GM12891 (cell line): ENCODE results near the gene RBPJL.
A peak's percentile ranks its signal among the peaks of the same experiment; 100 is the strongest.

Experiments
- DNase-seq: peaks from one replicate; pipeline ENCODE4 v3.0.0; 2011; ENCODE audit warnings: low spot score; ENCODE audit not compliant: insufficient read length
- FAIRE-seq: peaks from 2 replicates; lab custom pipeline; 2011; peaks lifted over from hg19 to GRCh38; lab: Jason Lieb, UNC
- PAX5 ChIP-seq: IDR thresholded peaks from 2 replicates; pipeline ENCODE4 v1.6.1; 2011; ENCODE audit warnings: low read length, moderate library complexity, mild to moderate bottlenecking; ENCODE audit not compliant: insufficient read depth, severe bottlenecking
- POLR2A ChIP-seq: IDR thresholded peaks from 2 replicates; pipeline ENCODE4 v1.6.1; 2011; ENCODE audit warnings: low read depth, low read length, control low read depth
- POLR2AphosphoS5 ChIP-seq: IDR thresholded peaks from 2 replicates; pipeline ENCODE4 v1.6.1; 2011; ENCODE audit warnings: low read depth, low read length, control low read depth
- POU2F2 ChIP-seq: IDR thresholded peaks from 2 replicates; pipeline ENCODE4 v1.6.1; 2011; ENCODE audit warnings: low read depth, mild to moderate bottlenecking, control low read depth, low read length, moderate library complexity
- SPI1 ChIP-seq: IDR thresholded peaks from 2 replicates; pipeline ENCODE4 v1.6.1; 2011; ENCODE audit warnings: low read depth, low read length, control low read depth
- TAF1 ChIP-seq: IDR thresholded peaks from 2 replicates; pipeline ENCODE4 v1.6.1; 2011; ENCODE audit warnings: low read depth, low read length, control low read depth

The RBPJL gene

GRCh38 chr20:45328451-45328850 is 21.8 kb downstream of the RBPJL start:
- DNase-seq, result no peak
- no peak for FAIRE-seq
- TF ChIP-seq SPI1 (no peak), POU2F2 (no peak), POLR2A (no peak), PAX5 (no peak), TAF1 (no peak), POLR2AphosphoS5 (no peak)

- FAIRE-seq, result no peak
- TF ChIP-seq TAF1, result no peak
- no peak for TF ChIP-seq POU2F2
- no peak for TF ChIP-seq PAX5
- no peak for DNase-seq
These were observed 23.1 kb downstream of the RBPJL start for GRCh38 chr20:45329497-45330319.

GRCh38 chr20:45330476-45330875 is 23.8 kb downstream of the RBPJL start:
- DNase-seq (no peak), FAIRE-seq (no peak)
- no peak for TF ChIP-seq SPI1
- TF ChIP-seq POLR2AphosphoS5, result no peak
- TF ChIP-seq PAX5, result no peak
- TF ChIP-seq TAF1, result no peak
- no peak for TF ChIP-seq POLR2A
- TF ChIP-seq POU2F2, result no peak

- TF ChIP-seq TAF1 (no peak), POLR2A (no peak), SPI1 (no peak), POU2F2 (no peak)
- no peak for DNase-seq
- FAIRE-seq, result no peak
These were observed 30.1 kb downstream of the RBPJL start for GRCh38 chr20:45336530-45337366.

- DNase-seq, result no peak
- FAIRE-seq, result no peak
- no peak for TF ChIP-seq TAF1
These were observed 30.9 kb downstream of the RBPJL start for GRCh38 chr20:45337367-45338120.

- DNase-seq, result no peak
- no peak for TF ChIP-seq PAX5
- TF ChIP-seq SPI1, result no peak
- no peak for TF ChIP-seq POU2F2
- no peak for TF ChIP-seq TAF1
- no peak for TF ChIP-seq POLR2A
- TF ChIP-seq POLR2AphosphoS5, result no peak
- no peak for FAIRE-seq
These were observed 31.7 kb downstream of the RBPJL start for GRCh38 chr20:45338121-45339030.

- FAIRE-seq, result no peak
- no peak for DNase-seq
- TF ChIP-seq POLR2A (no peak), SPI1 (no peak), PAX5 (no peak)
These were observed 32.4 kb downstream of the RBPJL start for GRCh38 chr20:45339084-45339483.

- TF ChIP-seq SPI1, result peak; percentile 15; the same call in 1 of the 2 replicates
- TF ChIP-seq POU2F2, result no peak
- no peak for TF ChIP-seq PAX5
- no peak for DNase-seq
- no peak for FAIRE-seq
These were observed 33.2 kb downstream of the RBPJL start for GRCh38 chr20:45339799-45340198.

GRCh38 chr20:45340236-45340847 is 33.7 kb downstream of the RBPJL start:
- no peak for DNase-seq
- peak; percentile 23; the same call in 1 of the 2 replicates for TF ChIP-seq SPI1
- TF ChIP-seq PAX5, result no peak
- no peak for FAIRE-seq
